IMR-90 (cell line): ENCODE measurements around the gene LLPH. TPM values are rescaled to one million over a fixed set of nuclear protein-coding genes. Genes with fewer than 3 reads are reported as not detected.

Source experiments
- ATAC-seq: fragments of 200-7000 bp; cut with Tn5 transposase; 2 replicates; pipeline ENCODE4 v1.9.1; 2020; ENCODE audit warnings: low read depth, mild to moderate bottlenecking, moderate library complexity
- BruUV-seq: library from RNA; stranded (reverse); fragments of 400-500 nt; replicated peaks from 2 replicates; lab custom pipeline; 2021; lab: Mats Ljungman, UMichigan
- CTCF ChIA-PET: fragments of 300-600 bp; formaldehyde crosslinking; extraction: SDS; loops from one replicate; lab custom pipeline; 2021; ENCODE audit warnings: antibody characterized with exemption; lab: Yijun Ruan, JAX
- POLR2A ChIA-PET: fragments of 300-600 bp; sonication (Branson Sonifier 250); formaldehyde crosslinking; loops from one replicate; lab custom pipeline; 2022; ENCODE audit warnings: antibody characterized with exemption; ENCODE audit not compliant: unreplicated experiment; lab: Charles Lee
- DNase-seq: peaks from one replicate; pipeline ENCODE4 v3.0.0; 2013
- H2AFZ ChIP-seq: replicated peaks from 2 replicates; pipeline ENCODE3; 2013; ENCODE audit warnings: low read length, mild to moderate bottlenecking; ENCODE audit not compliant: poor library complexity
- H2AK5ac ChIP-seq: 2 replicates; pipeline ENCODE4 v1.6.1; 2013; ENCODE audit warnings: low read depth, low read length, inconsistent platforms
- H2AK9ac ChIP-seq: replicated peaks from 2 replicates; pipeline ENCODE3; 2013; ENCODE audit warnings: mild to moderate bottlenecking, low read depth, low read length, moderate library complexity; ENCODE audit not compliant: poor library complexity
- H2BK120ac ChIP-seq: 2 replicates; pipeline ENCODE4 v1.6.1; 2013; ENCODE audit warnings: low read depth, low read length, inconsistent platforms
- H2BK15ac ChIP-seq: 3 replicates; pipeline ENCODE4 v1.6.1; 2013; ENCODE audit warnings: low read depth, low read length, inconsistent platforms
- H2BK20ac ChIP-seq: 2 replicates; pipeline ENCODE4 v1.6.1; 2013; ENCODE audit warnings: low read depth, mild to moderate bottlenecking, inconsistent platforms, low read length, moderate library complexity
- H2BK5ac ChIP-seq: 2 replicates; pipeline ENCODE4 v1.6.1; 2013; ENCODE audit warnings: mild to moderate bottlenecking, low read depth, low read length, inconsistent platforms; ENCODE audit not compliant: poor library complexity, severe bottlenecking
- H3K14ac ChIP-seq: replicated peaks from 2 replicates; pipeline ENCODE4 v1.6.1; 2013; ENCODE audit warnings: low read depth, low read length, inconsistent platforms
- H3K18ac ChIP-seq: 2 replicates; pipeline ENCODE4 v1.6.1; 2013; ENCODE audit warnings: low read depth, low read length, control low read depth
- H3K23ac ChIP-seq: 2 replicates; pipeline ENCODE4 v1.6.1; 2013; ENCODE audit warnings: low read depth, low read length, inconsistent platforms
- H3K27ac ChIP-seq: 2 replicates; pipeline ENCODE4 v1.5.1; 2013; ENCODE audit warnings: mild to moderate bottlenecking, control low read depth, low read length; ENCODE audit not compliant: insufficient read depth
- H3K27me3 ChIP-seq: 2 replicates; pipeline ENCODE4 v1.6.1; 2013; ENCODE audit warnings: low read length; ENCODE audit not compliant: control insufficient read depth, insufficient read depth
- H3K36me3 ChIP-seq: 2 replicates; pipeline ENCODE4 v1.6.1; 2013; ENCODE audit warnings: low read length, mixed read lengths; ENCODE audit not compliant: control insufficient read depth, insufficient read depth
- H3K4ac ChIP-seq: 2 replicates; pipeline ENCODE4 v1.6.1; 2013; ENCODE audit warnings: low read depth, low read length, inconsistent platforms
- H3K4me1 ChIP-seq: 2 replicates; pipeline ENCODE4 v1.6.1; 2013; ENCODE audit warnings: low read length, mixed read lengths; ENCODE audit not compliant: control insufficient read depth, insufficient read depth
- H3K4me2 ChIP-seq: 2 replicates; pipeline ENCODE4 v1.6.1; 2013; ENCODE audit warnings: low read depth, mild to moderate bottlenecking, control low read depth, low read length, moderate library complexity
- H3K4me3 ChIP-seq: 2 replicates; pipeline ENCODE4 v1.5.1; 2013; ENCODE audit warnings: low read depth, mild to moderate bottlenecking, control low read depth, low read length, moderate library complexity; ENCODE audit not compliant: insufficient read depth
- H3K56ac ChIP-seq: 2 replicates; pipeline ENCODE4 v1.6.1; 2013; ENCODE audit warnings: low read length, inconsistent platforms; ENCODE audit not compliant: insufficient read depth; ENCODE audit errors: extremely low read depth
- H3K79me1 ChIP-seq, 2 experiments: 2 replicates each; pipeline ENCODE4 v1.6.1; 2013; ENCODE audit warnings: low read length in 2 of 2, inconsistent platforms in 1 of 2, low read depth in 1 of 2
- H3K9ac ChIP-seq: 2 replicates; pipeline ENCODE4 v1.6.1; 2013; ENCODE audit warnings: low read depth, low read length, control low read depth
- H3K9me1 ChIP-seq: 2 replicates; pipeline ENCODE4 v1.6.1; 2013; ENCODE audit warnings: low read length, inconsistent platforms; ENCODE audit not compliant: insufficient read depth
- H3K9me3 ChIP-seq: 2 replicates; pipeline ENCODE4 v1.6.1; 2013; ENCODE audit warnings: low read length; ENCODE audit not compliant: control insufficient read depth, insufficient read depth
- H4K20me1 ChIP-seq: 2 replicates; pipeline ENCODE4 v1.6.1; 2013; ENCODE audit warnings: low read length, inconsistent platforms; ENCODE audit not compliant: insufficient read depth
- H4K5ac ChIP-seq: 2 replicates; pipeline ENCODE4 v1.6.1; 2013; ENCODE audit warnings: mild to moderate bottlenecking, low read depth, low read length, control low read depth
- H4K8ac ChIP-seq, 2 experiments: 2 replicates each; pipeline ENCODE4 v1.6.1; 2013; ENCODE audit warnings: low read depth in 2 of 2, low read length in 2 of 2, control low read depth in 1 of 2, inconsistent platforms in 1 of 2
- H4K91ac ChIP-seq: 2 replicates; pipeline ENCODE4 v1.6.1; 2013; ENCODE audit warnings: low read depth, low read length, inconsistent platforms; ENCODE audit not compliant: insufficient read depth
- BHLHE40 ChIP-seq: fragments of 150-350 bp; IDR thresholded peaks from 2 replicates; pipeline ENCODE4 v1.6.1; 2016; ENCODE audit warnings: mild to moderate bottlenecking, low read depth, low read length
- CEBPB ChIP-seq: IDR thresholded peaks from 2 replicates; pipeline ENCODE4 v1.6.1; 2012; ENCODE audit warnings: low read depth, low read length, improper control_type of control experiment
- CHD1 ChIP-seq: IDR thresholded peaks from 2 replicates; pipeline ENCODE4 v1.6.1; 2012; ENCODE audit warnings: low read depth, low read length, improper control_type of control experiment
- FOS ChIP-seq: fragments of 150-350 bp; IDR thresholded peaks from 2 replicates; pipeline ENCODE4 v1.6.1; 2016; ENCODE audit warnings: low read depth, low read length
- MAFK ChIP-seq: IDR thresholded peaks from 2 replicates; pipeline ENCODE4 v1.6.1; 2012; ENCODE audit warnings: low read depth, low read length, improper control_type of control experiment
- MAZ ChIP-seq: IDR thresholded peaks from 2 replicates; pipeline ENCODE4 v1.6.1; 2012; ENCODE audit warnings: low read depth, mild to moderate bottlenecking, low read length, improper control_type of control experiment, moderate library complexity, borderline replicate concordance
- MXI1 ChIP-seq: IDR thresholded peaks from 2 replicates; pipeline ENCODE4 v1.6.1; 2012; ENCODE audit warnings: low read depth, mild to moderate bottlenecking, low read length, moderate library complexity, borderline replicate concordance
- NFE2L2 ChIP-seq: fragments of 150-350 bp; IDR thresholded peaks from 2 replicates; pipeline ENCODE4 v1.6.1; 2016; ENCODE audit warnings: low read depth, mild to moderate bottlenecking, low read length
- POLR2A ChIP-seq: IDR thresholded peaks from 2 replicates; pipeline ENCODE4 v1.6.1; 2012; ENCODE audit warnings: mild to moderate bottlenecking, low read depth, low read length
- RAD21 ChIP-seq: IDR thresholded peaks from 2 replicates; pipeline ENCODE4 v1.6.1; 2012; ENCODE audit warnings: low read length, improper control_type of control experiment
- RCOR1 ChIP-seq: IDR thresholded peaks from 2 replicates; pipeline ENCODE4 v1.6.1; 2012; ENCODE audit warnings: mild to moderate bottlenecking, low read length, improper control_type of control experiment; ENCODE audit not compliant: insufficient replicate concordance
- RFX5 ChIP-seq: IDR thresholded peaks from 2 replicates; pipeline ENCODE4 v1.8.0; 2012; ENCODE audit warnings: low read depth, mild to moderate bottlenecking, low read length, moderate library complexity
- SMC3 ChIP-seq: fragments of 150-350 bp; IDR thresholded peaks from 2 replicates; pipeline ENCODE4 v1.6.1; 2016; ENCODE audit warnings: low read depth, mild to moderate bottlenecking, antibody characterized with exemption, low read length, moderate library complexity
- WGBS, 2 experiments: methylation state at CpG; one replicate each; pipeline versions ENCODE4 v1.1.5 to v1.1.7; 2013; ENCODE audit warnings: missing lambda C conversion rate in 2 of 2; ENCODE audit not compliant: insufficient read length in 1 of 2; ENCODE audit errors: extremely low coverage in 2 of 2; 5-methylcytosine and 5-hydroxymethylcytosine counted together
- dilution Hi-C: fragments of 300-500 bp; cut with HindIII; formaldehyde crosslinking; loops from one replicate; pipeline ENCODE4 v1.14.3; 2018; ENCODE audit warnings: low sequenced_read_pairs; ENCODE audit not compliant: unreplicated experiment
- in situ Hi-C: fragments of 300-500 bp; cut with MboI; formaldehyde crosslinking; loops from 3 replicates; pipeline ENCODE4 v1.14.3; 2019; ENCODE audit warnings: low sequenced_read_pairs, inconsistent platforms, mixed read lengths
- intact Hi-C: fragments of 100-400 bp; cut with micrococcal nuclease; formaldehyde crosslinking; loops from 2 replicates; pipeline ENCODE4 v1.10.0; 2022
- polyA plus RNA-seq, 3 experiments: library from polyadenylated mRNA; depleted of rRNA; stranded (reverse); fragments of >200 nt; gene quantifications; 2 replicates each; pipeline ENCODE4 v1.2.3, GENCODE V29; 2012; ENCODE audit warnings: low replicate concordance in 1 of 3
- total RNA-seq: library from RNA; depleted of rRNA; stranded (reverse); fragments of >200 nt; gene quantifications from 2 replicates; pipeline ENCODE4 v1.2.3, GENCODE V29; 2012
- TF ChIP-seq, protein P1 (sequence below): fragments of 150-350 bp; IDR thresholded peaks from 2 replicates; pipeline ENCODE4 v1.6.1; 2016; ENCODE audit warnings: low read depth, mild to moderate bottlenecking, low read length, moderate library complexity, borderline replicate concordance
- TF ChIP-seq, protein P2 (sequence below): conservative IDR thresholded peaks from 2 replicates; pipeline ENCODE4 v1.5.1; 2012; ENCODE audit warnings: mild to moderate bottlenecking, low read depth, low read length, improper control_type of control experiment

The LLPH gene
- total and polyA plus RNA-seq, 2 of the 4 experiments (the other 2 are of a cell fraction): 2.7 to 17.0 TPM

DNA sequence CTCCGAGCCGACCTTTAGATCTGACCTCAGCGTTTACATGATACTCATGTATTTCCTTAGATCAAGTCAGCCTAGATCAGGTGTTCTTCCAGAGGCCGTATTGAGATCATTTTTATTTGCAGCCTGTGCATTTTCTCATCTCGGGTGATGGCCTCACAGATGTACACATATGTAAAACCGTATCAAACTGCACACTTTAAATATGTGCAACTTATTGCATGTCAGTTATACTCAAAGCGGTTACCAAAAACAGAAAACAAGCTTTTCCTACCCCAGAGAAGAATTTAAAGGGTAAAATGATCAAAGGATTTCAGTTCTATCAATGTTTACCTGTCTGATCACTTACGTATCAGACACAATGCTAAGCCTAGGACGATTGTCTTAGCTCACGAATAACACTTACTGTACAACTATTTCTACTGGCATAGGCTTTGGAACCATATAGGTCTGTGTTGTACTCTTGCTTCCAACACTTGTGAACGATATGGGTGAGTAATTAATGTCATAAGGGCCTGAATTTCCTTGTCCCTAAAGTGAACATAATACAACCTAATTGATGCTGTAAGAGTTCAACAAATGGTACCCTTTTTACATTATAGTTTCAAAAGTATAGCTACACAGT lies 628 bp upstream of the LLPH start (continued):
- TF ChIP-seq SMC3: no peak

DNA sequence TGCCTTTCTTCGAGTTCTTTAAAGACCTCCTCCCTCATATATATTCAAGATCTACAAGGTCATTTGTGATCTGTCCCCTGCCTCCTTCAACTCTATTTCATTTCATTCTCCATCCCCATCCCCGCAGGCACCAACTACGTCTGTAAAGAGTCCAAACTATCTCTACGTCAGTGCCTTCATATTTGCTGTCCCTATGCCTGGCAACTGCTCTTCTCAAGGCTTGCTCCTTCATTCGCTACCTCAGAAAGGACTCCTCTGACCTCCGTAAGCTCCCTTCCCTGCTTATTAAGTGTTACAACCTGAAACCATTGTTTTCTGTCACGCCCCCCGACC lies 650 bp downstream of the LLPH start:
- Histone ChIP-seq H4K5ac (peak overlapping the region; percentile 92), H3K9me1 (no peaks in the 10 kb centered on the region), H3K4ac (peak overlapping the region; percentile 75), H3K9me3 (no peaks in the 10 kb centered on the region), H3K9ac (peak overlapping the region; percentile 81), H4K20me1 (no peaks in the 10 kb centered on the region), H4K8ac (peak overlapping the region; percentile 95 to 98), H3K4me2 (peak overlapping the region; percentile 86), H3K18ac (no peak overlapping the region), H3K23ac (peak overlapping the region; percentile 48), H2BK20ac (no peak overlapping the region), H2AK5ac (peak overlapping the region; percentile 91), H3K27ac (peak overlapping the region; percentile 75), H2BK120ac (0 out of 2 replicates have a peak overlapping the region, but pooled peaks have one; percentile 4), H4K91ac (peak overlapping the region; percentile 88), H3K4me3 (peak overlapping the region; percentile 78), H3K27me3 (no peaks in the 10 kb centered on the region), H3K4me1 (peaks cover 5% of the 10 kb centered on the region; the same call in 1 of the 2 replicates), H3K36me3 (peaks cover 6% of the 10 kb centered on the region), H2AK9ac (peak overlapping the region; percentile 13), H2BK5ac (peak overlapping the region; percentile 52), H3K14ac (peak overlapping the region; percentile 34), H2BK15ac (no peak overlapping the region), H2AFZ (peak overlapping the region; percentile 94), H3K56ac (peak overlapping the region; percentile 85), H3K79me1 (peaks cover 25 to 43% of the 10 kb centered on the region in 2 experiments)
- in situ Hi-C loops: no loop called here
- 0 out of 2 replicates have a peak, but pooled peaks have one; percentile 4 for ATAC-seq
- DNase-seq: no peak
- WGBS, 2 experiments: 0% methylated on average over 3 of the region's 8 CpGs; no CpG with 5 or more reads in 1 of the 2 experiments
- intact Hi-C loops: loop anchor here (5.0 kb wide), 1 partner anchor 277 kb away; no protein-coding TSS in a partner anchor
- CTCF ChIA-PET: interaction anchor here (0.7 kb wide), 1 partner anchor 127 kb away, joined by 4 read pairs; no protein-coding TSS in a partner anchor
- dilution Hi-C loops: no loop called here
- BruUV-seq: no TSS peak
- POLR2A ChIA-PET: no interaction called here
- TF ChIP-seq NFE2L2 (no peak), RCOR1 (no peak), RAD21 (no peak), MAFK (no peak), CEBPB (no peak), SMC3 (no peak), MXI1 (no peak), RFX5 (no peak), BHLHE40 (no peak), CHD1 (no peak), MAZ (no peak), FOS (no peak), POLR2A (no peak)
- TF ChIP-seq, protein P1, sequence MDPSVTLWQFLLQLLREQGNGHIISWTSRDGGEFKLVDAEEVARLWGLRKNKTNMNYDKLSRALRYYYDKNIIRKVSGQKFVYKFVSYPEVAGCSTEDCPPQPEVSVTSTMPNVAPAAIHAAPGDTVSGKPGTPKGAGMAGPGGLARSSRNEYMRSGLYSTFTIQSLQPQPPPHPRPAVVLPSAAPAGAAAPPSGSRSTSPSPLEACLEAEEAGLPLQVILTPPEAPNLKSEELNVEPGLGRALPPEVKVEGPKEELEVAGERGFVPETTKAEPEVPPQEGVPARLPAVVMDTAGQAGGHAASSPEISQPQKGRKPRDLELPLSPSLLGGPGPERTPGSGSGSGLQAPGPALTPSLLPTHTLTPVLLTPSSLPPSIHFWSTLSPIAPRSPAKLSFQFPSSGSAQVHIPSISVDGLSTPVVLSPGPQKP: no peak
- TF ChIP-seq, protein P2, sequence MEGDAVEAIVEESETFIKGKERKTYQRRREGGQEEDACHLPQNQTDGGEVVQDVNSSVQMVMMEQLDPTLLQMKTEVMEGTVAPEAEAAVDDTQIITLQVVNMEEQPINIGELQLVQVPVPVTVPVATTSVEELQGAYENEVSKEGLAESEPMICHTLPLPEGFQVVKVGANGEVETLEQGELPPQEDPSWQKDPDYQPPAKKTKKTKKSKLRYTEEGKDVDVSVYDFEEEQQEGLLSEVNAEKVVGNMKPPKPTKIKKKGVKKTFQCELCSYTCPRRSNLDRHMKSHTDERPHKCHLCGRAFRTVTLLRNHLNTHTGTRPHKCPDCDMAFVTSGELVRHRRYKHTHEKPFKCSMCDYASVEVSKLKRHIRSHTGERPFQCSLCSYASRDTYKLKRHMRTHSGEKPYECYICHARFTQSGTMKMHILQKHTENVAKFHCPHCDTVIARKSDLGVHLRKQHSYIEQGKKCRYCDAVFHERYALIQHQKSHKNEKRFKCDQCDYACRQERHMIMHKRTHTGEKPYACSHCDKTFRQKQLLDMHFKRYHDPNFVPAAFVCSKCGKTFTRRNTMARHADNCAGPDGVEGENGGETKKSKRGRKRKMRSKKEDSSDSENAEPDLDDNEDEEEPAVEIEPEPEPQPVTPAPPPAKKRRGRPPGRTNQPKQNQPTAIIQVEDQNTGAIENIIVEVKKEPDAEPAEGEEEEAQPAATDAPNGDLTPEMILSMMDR: no peak
